COLO668 (cell line): ENCODE results near the gene DNM1.
A peak's percentile ranks its signal among the peaks of the same experiment; 100 is the strongest.
"Not testable (repeated sequence)": the region's sequence is repeated elsewhere in the genome, so short reads cannot be mapped to it uniquely, and the experiment has no call there.

Experiments used
- DNase-seq: peaks from one replicate; lab custom pipeline; 2025; ENCODE audit not compliant: unreplicated experiment; lab: John Stamatoyannopoulos, UW

Gene DNM1

DNA sequence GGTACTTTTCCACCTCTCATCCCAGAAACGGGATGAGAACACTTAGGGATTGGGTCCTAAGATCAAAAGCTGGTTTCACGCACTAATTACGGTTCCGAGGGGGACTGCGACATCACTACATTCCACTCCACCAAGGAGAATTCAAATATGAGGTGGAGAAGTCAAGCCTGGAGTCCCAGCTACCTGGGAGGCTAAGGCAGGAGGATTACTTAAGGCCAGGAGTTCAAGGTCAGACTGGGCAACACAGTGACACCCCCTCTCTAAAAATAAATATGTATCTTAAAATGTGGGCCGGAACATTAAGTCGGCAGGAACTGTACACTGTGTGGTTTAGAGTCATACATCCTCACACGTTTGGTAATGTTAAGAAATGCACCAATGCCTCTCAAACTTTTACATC, 71.1 kb downstream of the DNM1 start:
- DNase-seq = no peak

DNA sequence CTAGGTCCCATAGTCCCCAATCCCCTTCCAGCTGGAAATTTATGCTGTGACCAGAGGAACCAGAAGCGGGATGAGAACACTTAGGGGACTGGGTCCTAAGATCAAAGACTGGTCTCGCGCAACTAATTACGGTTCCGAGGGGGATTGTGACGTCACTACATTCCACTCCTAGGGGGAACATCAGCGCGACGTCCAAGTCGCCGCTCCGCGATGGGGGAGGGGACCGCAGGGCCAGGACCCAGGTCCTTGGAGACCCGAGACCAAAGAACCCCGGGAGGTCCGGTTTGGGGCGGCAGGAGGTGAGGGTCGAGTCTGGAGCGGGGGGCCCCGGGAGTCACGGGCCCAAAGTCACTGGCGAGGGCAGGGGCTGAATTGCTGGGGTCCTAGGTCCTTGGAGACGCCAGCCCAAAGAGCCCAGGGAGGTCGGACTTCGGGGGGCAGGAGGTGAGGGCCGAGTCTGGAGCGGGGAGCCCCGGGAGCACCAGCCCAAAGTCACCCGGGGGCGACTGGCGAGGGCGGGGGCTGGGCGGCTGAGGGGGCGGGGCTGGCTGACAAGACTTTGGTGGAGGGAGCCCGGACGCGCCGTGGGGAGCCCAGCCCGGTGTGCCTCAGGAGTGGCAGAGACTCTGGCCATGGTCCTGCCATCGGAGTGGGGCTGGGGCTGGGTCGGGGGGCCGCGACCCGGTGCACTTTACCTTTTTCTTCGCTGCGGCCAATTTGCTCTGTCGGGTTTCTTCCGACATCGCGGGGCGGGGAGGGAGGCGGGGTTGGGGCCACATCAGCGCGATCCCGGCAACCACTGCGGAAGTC, 72.2 kb downstream of the DNM1 start, which contains the start of gene GOLGA2:
Gene GOLGA2 (minus strand): TSS at position 810 of the 810 bp plus-strand sequence. CDS start 31 bp downstream, at position 779.
- peak; percentile 15 for DNase-seq

DNA sequence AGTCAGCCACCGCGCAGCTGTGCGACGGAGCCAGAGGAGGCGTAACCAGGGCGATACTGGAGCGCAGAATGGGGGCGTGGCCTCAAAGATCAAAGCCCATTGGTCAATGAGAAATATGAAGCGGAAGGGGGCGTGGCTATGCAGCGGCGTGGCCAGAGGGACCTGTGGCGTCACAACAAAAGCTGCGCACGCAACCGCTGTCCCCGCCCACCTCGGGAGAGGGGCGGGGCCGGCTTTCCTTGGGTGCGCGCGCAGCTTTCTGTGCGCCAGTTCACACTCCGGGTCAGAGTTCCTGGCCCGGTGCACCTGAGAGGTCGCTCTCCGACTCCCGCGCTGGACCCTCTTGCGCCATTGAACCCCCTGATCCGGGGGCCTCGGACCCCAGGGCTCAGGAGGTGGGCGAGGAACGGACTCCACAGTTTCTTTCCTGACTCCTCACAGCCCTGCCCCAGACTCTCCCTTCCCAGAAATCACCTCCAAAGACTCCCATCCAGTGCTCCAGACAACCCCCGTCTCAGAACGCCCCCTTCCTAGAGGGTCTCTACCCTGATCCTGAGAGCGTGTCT, 72.9 kb downstream of the DNM1 start, which contains the start of gene SWI5:
Gene SWI5 (plus strand): TSS at position 269 of the 566 bp plus-strand sequence.
- DNase-seq = peak; percentile 99

DNA sequence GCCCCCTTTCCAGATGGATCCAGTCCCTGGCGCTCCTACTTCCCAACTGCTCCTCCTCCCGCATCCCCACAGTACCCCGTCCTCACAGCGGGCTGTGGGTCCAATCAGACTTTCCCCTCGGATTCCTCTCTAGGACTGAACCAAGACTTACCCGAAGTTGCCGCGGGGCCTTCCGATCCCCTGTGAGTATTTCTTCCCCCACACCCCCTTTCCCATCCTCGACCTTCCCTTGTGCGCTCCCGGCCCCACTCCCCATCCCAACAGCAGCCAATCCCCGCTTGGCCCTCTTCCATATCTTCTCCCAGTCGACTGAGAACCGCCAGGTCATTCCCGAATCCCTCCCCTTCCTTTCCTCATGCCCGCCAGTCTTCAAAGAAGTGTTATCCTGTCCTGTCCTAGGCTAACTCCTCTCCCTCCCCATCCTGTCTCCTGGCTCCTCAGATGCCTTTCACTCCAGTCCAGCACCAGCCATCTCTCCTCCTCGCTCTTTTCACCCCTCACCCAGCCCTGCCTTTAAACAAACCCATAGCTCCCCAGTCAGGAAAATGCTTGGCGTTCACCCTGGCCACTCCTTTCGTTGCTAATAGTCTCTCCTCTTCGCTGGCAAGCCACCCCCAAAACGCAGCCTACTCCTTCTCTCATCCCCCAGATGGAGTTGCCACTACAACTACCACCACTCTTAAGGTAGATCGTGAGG, 73.5 kb downstream of the DNM1 start:
- DNase-seq = peak; percentile 26

DNA sequence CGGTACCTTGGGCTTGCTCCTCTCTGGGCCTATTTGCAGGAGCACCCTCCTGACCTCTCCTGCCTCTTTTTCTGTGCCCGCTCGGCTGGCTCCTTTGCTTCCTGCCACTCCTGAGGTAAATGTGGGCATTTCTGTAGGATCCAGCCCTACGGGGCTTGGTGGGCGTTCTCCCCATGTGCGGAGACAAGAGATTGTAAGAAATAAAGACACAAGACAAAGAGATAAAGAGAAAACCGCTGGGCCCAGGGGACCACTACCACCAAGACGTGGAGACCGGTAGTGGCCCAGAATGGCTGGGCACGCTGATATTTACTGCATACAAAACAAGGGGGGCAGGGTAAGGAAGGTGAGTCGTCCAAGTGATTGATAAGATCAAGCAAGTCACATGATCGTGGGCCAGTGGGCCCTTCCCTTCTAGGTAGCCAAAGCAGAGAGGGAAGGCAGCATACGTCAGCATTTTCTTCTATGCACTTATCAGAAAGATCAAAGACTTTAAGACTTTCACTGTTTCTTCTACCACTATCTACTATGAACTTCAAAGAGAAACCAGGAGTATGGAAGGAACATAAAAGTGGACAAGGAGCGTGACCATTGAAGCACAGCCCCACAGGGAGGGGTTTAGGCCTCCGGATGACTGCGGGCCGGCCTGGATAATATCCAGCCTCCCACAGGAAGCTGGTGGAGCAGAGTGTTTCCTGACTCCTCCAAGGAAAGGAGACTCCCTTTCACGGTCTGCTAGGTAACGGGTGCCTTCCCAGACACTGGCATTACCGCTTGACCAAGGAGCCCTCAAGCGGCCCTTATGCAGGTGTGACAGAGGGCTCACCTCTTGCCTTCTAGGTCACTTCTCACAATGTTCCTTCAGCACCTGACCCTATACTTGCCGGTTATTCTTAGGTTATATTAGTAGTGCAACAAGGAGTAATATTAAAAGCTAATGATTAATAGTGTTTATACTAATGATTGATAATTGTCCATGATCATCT, 76.2 kb downstream of the DNM1 start:
- DNase-seq = not testable (repeated sequence)

DNA sequence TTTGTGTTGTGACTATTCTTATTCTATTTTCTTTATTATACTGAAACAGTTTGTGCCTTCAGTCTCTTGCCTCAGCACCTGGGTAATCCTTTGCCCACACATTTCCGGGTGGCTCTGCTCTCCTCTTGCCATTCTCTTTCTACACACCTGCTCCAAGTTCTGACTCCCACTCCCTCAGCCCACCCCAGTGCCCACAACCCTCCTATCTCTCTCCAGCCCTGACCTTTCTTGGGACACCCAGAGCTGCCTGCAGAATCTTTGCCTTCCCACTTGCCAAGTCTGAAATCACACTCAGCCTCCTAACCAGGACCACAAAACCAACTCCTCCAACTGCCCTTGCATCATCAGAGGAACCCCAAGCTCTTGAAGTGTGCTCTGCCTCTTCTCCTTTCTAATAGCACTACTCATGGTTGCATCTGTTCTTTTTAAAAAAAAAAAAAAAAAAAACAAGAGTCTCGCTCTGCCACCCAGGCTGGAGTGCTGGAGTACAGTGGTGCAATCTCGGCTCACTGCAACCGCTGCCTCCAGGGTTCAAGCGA, 77.0 kb downstream of the DNM1 start:
- no peak for DNase-seq

DNA sequence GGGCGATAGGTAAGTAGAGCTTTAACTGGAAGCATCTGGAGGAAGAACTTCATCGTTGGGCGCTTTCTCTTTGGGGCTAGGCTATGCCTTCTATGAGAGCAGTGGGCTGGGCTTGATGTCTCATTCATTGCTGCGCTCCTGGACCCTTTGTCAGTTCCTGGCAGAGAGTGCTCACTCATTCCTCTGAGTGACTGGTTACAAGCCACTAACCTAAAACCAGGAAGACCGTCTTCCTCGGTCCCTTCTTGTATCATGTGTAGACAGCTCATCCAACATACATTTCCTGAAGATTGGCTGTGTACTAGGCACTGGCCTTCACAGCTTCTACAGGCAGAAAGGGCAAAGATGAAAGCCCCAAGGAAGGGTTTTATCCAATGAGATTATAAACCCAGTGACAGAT, 79.3 kb downstream of the DNM1 start:
- DNase-seq = no peak

DNA sequence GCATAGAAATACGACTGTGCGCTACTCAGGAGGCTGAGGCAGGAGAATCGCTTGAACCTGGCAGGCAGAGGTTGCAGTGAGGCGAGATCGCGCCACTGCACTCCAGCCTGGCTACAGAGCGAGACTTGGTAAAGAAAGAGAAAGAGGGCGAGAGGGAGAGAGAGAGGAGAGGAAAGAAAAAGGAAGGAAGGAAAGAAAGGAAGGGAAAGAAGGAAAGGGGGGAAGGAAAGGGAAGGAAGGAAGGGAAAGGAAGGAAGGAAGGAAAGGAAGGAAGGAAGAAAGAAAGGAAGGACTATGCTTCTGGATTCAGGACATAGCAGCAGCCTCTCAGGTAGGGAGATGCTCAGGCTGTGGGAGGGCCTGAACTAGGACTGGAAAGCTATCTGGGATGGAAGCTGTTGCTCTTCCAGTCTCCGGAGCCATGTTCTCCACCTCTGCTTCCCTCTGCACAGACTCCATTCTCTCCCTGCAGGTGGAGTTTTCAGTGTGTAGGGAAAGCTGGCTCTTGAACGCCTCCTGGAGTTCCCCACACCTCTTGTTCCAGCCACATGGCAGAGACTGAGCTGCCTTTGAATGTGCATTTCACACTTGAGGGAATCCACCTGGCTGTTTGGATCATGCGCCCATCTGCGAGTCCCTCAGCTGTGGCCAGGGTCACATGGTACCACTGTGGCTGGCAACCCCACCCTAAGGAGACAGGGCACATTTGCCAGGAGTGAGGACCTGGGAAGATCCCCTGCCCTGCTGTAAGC, 82.0 kb downstream of the DNM1 start:
- peak; percentile 35 for DNase-seq

DNA sequence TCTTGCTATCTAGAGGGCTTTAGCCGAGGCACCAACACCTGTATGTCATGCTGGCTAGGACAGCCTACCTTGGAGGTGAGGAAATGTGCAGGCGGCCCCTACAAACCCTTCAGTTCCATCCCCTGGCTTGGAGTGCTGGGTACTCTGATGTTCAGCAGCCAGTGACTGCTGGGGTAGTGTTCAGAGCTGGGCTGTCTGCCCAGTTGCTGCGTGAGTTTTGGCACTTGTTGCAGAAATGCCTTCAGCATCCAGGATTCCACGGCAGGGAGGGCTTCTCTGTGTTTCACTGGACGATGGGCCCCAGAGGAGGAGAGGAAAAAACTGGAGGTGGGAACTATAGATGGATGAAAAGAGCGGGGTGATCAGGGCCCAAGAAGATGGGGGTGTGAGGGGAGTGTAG, 83.3 kb downstream of the DNM1 start:
- no peak for DNase-seq

DNA sequence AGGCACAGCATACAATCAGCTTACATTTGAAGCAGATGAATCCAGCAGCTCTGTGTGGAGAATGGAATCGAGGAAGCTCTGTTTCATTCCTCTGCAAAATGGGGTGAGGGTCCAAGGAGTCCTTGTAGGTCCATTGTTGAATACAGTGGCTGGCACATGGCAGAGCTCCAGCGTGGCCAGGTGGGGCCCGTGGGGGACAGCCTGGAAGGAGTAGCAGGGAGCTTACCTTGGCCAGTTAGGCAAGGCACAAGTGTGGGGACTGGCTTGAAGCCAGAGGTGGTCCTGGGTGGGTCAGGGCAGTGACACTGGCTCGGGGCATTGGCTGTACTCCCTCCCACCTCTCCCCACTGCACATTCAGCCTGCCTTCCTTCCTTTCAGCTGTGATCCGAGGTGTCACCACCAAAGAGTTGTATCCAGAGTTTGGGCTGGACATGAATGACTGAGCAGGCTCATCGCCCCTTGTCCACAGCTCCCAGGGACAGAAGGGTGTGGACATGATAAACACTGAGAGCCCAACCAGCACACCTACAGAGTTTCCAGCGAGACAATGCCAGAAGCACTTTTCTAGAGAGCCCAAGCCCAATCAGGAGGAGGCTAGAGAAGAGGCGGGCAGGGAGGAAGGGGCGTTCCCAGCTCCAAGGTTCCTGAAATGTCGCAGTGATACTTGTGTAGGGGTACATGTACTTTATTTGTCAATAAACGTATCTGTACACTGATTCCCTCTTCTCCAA, 85.3 kb downstream of the DNM1 start:
- DNase-seq = no peak

DNA sequence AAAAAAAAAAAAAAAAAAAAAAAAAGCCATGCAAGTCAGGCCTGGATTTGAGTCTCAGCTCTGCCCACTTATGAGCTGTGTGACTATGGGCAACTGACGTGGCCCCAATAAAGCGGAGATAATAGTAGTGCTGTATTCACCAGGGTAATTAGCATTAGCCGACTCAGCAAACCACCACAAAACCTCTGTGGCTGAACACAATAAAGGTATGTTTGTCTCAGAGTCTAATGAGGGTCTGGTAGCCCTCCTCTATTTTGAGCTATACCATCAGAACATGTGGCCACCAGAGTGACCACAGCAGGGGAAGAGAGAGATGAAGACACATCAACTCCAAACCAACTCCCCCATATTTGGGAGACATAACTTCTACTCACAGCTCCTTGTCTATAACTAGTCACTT, 88.8 kb downstream of the DNM1 start:
- DNase-seq = no peak

DNA sequence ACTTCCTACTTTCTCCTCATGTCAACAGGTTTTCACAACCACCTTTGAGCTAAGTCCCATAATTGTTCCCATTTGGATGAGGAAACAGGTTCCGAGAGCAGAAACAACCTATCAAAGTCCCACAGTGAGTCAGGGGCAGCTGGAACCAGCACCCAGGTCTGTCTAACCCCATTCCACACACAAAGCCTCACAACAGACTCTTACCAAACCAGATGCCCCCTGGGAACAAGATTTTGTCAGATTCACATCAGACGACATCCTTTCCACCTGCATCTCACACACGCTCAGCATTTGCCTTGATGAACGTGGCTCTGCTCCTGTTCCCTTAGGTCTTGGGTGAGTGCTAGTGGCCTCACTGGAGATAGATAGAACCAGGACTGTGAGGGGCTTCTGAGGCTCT, 89.9 kb downstream of the DNM1 start:
- DNase-seq = no peak

DNA sequence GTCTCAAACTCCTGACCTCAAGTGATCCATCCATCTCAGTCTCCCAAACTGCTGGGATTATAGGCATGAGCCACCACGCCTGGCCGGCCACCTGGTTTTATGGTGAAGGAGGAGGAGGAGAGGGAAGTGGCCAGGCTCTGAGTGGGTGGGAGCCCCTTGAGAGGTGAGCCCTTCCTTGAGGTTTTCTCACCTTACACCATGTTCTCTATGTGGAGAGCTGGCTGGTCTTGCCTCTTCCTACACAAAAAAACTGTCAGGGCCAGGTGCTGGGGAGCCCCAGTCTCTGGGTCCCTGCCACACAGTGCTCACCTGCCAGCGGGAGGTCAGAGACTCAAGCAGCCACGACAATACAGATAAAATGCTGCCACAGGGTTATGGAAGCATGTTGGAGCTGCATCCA, 91.0 kb downstream of the DNM1 start:
- DNase-seq = no peak

DNA sequence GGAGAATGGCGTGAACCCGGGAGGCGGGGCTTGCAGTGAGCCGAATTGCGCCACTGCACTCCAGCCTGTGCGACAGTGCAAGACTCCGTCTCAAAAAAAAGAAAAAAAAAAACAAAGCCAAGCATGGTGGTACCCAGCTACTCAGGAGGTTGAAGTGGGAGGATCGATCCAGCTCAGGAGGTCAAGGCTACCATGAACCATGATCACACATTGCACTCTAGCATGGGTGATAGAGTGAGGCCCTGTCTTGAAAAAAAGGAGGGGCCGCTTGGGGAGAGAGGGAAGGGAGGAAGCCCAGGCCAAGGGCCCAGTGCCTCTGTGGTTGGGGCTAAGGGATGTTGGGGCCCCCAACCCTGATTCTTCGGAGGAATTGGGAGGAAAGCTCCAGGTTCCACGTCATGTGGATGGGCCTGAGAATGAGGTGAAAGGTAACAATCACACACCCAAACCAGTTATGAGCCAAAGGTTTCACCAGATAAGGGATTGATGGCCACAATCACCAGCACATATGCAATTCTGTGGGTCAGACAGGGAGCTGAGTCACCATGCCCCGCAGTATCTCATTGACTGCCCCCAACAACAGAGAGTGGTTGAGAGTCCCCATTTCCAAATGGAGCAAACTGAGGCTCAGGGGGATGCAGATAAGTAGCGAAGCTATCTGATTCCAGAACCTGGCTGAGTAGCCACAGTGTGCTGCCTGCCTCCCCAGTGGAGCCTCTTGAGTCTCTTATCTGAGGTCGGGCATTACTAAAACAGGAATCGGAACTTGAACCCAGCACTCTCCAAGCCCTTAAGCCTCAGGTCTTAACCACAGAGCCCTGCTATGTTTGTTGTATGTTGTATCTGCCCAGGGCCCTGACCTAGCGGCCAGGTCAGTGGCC, 93.4 kb downstream of the DNM1 start:
- no peak for DNase-seq

DNA sequence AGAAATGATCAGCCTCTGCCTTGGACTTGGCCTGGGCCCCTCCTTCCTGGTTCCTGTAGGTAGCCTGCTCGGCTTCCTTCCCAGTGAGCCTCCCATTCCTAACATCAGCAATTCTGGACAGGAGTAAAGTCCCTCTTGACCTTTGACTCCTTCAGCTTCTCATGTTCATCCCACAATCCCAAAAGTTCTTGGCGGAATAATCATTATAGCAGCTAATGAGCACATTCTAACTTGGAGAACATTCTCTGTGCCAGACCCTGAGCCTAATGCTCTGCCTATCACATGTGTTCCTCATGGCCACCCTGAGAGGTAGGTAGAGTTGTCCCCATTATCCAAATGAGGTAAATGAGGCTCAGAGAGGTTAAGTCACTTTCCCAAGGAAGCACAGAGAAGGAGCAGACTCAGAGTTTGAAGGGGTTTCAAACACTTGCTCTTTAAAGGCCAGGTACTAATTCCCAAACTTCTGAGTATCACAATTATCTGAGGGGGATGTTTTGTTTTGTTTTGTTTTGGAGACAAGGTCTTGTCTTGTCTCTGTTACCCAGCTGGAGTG, 94.1 kb downstream of the DNM1 start:
- no peak for DNase-seq

DNA sequence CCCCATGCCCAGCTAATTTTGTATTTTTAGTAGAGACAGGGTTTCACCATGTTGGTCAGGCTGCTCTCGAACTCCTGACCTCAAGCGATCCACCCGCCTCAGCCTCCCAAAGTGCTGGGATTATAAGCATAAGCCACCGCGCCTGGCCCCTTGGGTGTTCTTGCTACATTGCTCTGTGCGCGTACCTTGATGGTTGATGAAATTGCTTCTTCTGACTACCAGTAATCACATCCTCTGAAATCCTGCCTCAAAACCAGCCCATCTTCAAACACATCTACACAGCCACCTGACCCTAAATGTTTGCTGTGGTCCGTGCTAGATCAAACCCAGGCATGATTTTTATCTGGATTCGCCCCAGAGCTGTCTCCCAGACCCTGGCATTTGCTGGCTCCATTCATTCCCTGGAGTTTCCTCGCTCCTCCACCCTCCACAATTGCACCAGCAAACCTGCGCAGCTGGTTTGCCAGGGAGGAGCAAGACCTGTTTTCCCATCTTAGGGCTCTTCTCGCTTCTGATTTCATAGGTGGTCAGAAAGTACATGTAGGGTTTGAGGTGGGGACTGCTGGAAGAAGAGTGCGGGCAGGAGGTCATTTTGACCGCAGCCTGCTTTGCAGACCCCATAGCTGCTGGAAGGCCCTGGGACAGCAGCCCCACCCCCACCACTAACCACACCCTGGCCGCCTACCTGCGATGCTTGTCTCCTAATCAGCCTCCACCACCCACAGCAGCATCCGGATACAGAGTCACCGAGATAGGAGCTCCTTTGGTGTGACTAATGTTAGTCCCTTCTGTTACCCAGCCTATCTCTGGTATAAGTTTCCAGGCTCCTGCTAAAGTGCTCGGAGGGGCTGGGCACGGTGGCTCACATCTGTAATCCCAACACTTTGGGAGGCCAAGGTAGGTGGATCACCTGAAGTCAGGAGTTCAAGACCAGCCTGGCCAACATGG, 95.6 kb downstream of the DNM1 start:
- DNase-seq = no peak
